ENCODE measurements around the gene GALP.

DNA sequence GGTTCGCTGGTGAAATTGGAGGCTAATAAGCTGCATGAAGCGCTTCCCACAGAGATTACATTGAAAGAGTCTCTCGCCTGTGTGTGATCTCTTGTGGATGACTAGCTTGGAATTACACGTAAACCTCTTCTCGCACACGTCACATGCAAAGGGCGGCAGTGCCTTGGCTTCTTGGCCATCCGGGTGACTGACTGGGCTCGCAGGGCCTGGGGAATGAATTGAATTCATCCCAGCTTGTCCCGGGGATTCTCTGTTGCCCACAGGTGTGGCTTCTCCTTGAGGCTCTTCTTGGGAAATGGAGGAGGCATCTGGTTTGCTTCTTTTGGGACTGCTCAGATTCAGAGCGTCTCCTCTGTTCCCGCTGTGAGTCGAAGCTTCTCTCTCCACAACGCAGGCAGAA is 46.0 kb downstream of the GALP start:
- TF ChIP-seq, protein P1, sequence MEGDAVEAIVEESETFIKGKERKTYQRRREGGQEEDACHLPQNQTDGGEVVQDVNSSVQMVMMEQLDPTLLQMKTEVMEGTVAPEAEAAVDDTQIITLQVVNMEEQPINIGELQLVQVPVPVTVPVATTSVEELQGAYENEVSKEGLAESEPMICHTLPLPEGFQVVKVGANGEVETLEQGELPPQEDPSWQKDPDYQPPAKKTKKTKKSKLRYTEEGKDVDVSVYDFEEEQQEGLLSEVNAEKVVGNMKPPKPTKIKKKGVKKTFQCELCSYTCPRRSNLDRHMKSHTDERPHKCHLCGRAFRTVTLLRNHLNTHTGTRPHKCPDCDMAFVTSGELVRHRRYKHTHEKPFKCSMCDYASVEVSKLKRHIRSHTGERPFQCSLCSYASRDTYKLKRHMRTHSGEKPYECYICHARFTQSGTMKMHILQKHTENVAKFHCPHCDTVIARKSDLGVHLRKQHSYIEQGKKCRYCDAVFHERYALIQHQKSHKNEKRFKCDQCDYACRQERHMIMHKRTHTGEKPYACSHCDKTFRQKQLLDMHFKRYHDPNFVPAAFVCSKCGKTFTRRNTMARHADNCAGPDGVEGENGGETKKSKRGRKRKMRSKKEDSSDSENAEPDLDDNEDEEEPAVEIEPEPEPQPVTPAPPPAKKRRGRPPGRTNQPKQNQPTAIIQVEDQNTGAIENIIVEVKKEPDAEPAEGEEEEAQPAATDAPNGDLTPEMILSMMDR (IDR thresholded peaks at IDR 0.05; ENCODE audit: insufficient read depth, low read length, poor library complexity, severe bottlenecking), result no peak
- no peak for TF ChIP-seq EZH2phosphoT487 (conservative IDR thresholded peaks at IDR 0.05; ENCODE audit: low read length)

Data from SU-DHL-6 (cell line).